ENCODE measurements around the gene NACC1.
A peak's percentile ranks its signal among the peaks of the same experiment; 100 is the strongest.
"Not testable (repeated sequence)": the region's sequence is repeated elsewhere in the genome, so short reads cannot be mapped to it uniquely, and the experiment has no call there.

The NACC1 gene

GRCh38 chr19:13163609-13164342 is 45.7 kb downstream of the NACC1 start:
- DNase-seq (ENCODE audit: low spot score), result peak; percentile 65

DNA sequence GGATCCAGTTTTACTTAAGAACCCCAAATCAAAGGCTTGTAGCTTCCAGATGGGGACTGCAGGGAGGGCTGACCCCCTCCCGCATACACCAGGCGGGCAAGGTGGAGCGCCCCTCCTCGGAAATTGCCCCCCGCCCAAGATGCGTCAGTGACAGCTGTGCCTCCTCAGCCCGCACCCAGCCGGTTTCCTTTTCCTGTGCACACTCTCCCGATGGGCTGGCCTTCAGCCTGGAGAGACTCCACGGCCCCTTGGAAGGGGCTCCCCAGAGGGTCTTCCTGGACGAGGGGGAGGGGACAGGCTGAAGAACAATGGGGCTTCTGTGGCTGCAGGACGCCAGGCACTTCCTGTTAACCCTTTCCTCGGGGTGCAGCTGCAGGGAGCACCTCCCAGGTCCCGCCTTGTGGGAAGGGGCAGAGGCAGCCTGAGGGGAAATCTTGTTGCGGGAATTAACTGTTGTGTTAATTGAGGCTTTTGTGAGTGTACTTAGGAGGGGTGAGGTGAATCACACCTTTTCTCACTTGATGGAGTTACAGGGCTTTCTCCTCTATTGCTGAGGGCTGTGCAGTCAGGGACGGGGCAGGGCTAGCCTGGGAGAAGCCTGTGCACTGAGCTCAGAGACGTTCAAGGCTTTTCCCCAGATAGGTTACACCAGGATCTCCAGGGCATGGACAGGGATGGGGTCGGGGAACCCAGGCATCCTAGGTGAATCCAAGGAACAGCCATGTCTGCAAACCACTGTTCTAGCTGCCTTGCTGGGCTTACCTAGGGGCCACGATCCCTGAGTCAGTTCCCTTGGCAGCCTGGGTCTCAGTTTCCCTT is 46.5 kb downstream of the NACC1 start:
- DNase-seq (ENCODE audit: low spot score), result peak; percentile 94

GRCh38 chr19:13165162-13165997 is 47.3 kb downstream of the NACC1 start:
- no peak for DNase-seq (ENCODE audit: low spot score)

GRCh38 chr19:13166151-13166550 is 48.1 kb downstream of the NACC1 start:
- not testable (repeated sequence) for DNase-seq (ENCODE audit: low spot score)

DNA sequence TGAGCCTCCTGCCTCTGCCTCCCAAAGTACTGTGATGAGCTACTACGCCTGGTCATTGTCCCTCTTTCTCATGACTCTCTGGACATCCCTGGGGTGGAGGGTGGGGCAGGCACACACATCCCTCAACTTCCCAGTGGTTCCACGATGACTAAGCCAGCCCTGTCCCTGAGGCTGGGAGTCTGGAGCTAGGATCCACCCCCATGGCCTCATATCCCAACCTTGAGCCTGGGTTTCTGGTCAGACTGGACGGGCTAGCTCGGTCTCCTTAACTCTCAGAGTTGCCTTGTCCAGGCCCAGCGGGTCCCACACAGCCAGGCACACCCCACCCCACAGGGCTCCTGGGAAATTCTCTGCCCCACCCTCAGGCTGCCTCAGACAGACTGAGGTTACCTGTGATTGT is 51.7 kb downstream of the NACC1 start:
- no peak for DNase-seq (ENCODE audit: low spot score)

DNA sequence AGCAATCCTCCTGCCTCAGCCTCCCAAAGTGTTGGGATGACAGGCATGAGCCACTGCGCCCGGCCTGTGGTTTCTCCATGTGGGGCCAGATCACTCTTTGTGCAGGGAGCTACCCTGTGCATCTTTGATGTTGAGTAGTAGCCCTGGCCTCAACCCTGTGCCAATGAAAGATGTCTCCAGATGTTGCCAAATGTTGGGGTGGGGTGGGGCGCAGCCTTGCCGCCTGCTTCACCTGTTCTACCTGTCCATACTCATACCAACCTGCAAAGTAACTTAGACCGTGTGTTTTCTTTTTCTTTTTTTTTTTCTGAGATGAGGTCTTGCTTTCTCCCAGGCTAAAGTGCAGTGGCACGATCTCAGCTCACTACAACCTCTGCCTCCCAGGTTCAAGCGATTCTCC is 53.1 kb downstream of the NACC1 start:
- no peak for DNase-seq (ENCODE audit: low spot score)

DNA sequence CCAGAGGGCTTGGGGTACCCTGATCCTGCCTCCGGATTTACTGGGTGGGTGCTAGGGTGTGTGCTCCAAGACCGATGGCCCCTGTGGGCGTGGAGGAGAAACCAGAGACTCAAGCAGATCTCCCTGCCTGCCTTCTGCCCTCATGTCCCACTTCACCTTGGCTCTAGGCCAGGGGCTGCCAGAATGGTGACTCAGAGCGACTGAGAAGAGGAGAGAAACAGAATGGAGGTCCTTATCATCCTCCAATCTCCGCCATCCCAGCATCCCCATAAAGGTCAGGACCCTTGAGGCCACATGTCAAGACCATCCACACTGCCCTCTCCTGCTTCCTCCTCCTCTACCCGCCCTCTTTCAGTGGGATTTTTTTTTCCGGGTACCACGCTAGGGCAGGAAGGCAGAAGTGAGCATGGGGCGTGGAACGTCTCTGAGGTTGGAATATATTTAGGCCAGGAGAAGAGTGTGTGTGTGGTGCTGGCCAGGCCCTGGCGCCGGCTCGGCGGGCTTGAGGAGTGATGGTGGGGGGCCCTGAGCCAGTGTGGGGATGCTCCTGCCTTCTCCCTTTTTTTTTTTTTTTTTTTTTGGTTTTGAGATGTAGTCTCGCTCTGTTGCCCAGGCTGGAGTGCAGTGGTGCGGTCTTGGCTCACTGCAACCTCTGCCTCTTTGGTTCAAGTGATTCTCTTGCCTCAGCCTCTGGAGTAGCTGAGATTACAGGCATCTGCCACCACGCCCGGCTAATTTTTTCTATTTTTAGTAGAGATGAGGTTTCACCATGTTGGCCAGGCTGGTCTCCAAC is 54.5 kb downstream of the NACC1 start:
- peak; percentile 44 for DNase-seq (ENCODE audit: low spot score)

GRCh38 chr19:13173139-13173737 is 55.2 kb downstream of the NACC1 start:
- no peak for DNase-seq (ENCODE audit: low spot score)

DNA sequence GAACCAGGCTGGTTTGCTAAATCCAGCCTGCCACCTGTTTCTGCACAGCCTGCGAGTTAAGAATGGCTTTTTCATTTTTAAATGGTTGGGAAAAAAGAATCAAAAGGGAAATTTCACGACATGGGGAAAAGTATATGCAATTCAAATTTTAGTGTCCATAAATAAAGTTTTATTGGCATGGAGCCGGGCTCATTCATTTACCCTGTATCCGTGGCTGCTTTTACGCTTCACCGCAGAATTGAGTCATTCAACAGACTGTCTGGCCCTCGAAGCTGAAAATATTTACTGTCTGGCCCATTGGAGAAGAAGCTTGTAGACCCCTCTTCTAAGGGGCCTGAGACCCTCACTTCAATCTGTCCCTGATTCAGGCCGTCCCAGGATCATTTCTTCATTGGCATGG is 58.3 kb downstream of the NACC1 start:
- no peak for DNase-seq (ENCODE audit: low spot score)

GRCh38 chr19:13177584-13177983 is 59.5 kb downstream of the NACC1 start:
- DNase-seq (ENCODE audit: low spot score), result not testable (repeated sequence)

DNA sequence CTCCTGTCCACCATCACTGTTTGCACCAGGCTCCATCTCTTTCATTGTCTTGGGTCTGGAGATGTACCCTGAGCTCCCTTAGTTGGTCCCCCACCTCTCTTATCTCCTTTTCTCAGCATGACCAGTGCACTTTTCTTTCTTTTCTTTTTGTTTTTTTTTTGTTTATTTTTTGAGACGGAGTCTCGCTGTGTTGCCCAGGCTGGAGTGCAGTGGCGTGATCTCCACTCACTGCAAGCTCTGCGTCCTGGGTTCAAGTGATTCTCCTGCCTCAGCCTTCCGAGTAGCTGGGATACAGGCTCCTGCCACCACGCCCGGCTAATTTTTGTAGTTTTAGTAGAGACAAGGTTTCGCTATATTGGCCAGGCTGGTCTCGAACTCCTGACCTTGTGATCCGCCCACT is 60.2 kb downstream of the NACC1 start:
- DNase-seq (ENCODE audit: low spot score), result not testable (repeated sequence)

GRCh38 chr19:13181747-13182388 is 63.8 kb downstream of the NACC1 start:
- DNase-seq (ENCODE audit: low spot score), result no peak

- DNase-seq (ENCODE audit: low spot score), result not testable (repeated sequence)
Observed at GRCh38 chr19:13184926-13185325, 66.9 kb downstream of the NACC1 start.

- DNase-seq (ENCODE audit: low spot score), result peak; percentile 24
Observed at GRCh38 chr19:13185763-13186657, 67.9 kb downstream of the NACC1 start.

GRCh38 chr19:13186688-13187087 is 68.6 kb downstream of the NACC1 start:
- DNase-seq (ENCODE audit: low spot score), result not testable (repeated sequence)

GRCh38 chr19:13187419-13187818 is 69.4 kb downstream of the NACC1 start:
- no peak for DNase-seq (ENCODE audit: low spot score)

DNA sequence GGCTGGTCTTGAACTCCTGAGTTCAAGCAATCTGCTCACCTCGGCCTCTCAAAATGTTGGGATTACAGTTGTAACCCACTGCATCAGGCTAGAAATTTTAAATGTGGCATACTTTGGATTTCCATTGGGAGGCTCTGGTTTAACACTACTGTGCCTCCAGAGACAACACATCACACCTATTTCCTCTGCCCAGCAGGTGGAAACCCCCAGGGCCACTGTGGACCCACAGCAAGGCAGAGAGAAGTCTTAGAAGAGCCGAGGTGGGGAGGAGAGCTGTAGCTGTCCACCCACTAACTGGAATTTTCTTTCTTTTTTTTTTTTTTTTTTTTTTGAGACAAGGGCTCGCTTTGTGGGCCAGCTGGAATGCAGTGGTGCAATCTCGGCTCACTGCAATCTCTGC is 71.5 kb downstream of the NACC1 start:
- DNase-seq (ENCODE audit: low spot score), result no peak

Measured in SK-N-DZ (cell line).